ENCODE results near the gene NUF2.
"Not testable (repeated sequence)": the region's sequence is repeated elsewhere in the genome, so short reads cannot be mapped to it uniquely, and the experiment has no call there.

NUF2 gene

GRCh38 chr1:163291461-163291860 is 30.3 kb upstream of the NUF2 start:
- no peak overlapping the region for H3K27ac ChIP-seq
- CTCF ChIA-PET, result no interaction called here
- POLR2A ChIA-PET (ENCODE audit: low non-redundant PET), result no interaction called here
- TF ChIP-seq CTCF (conservative IDR thresholded peaks at IDR 0.05; ENCODE audit: low read depth), result no peak
- DNase-seq (ENCODE audit: low spot score), result no peak

- H3K27ac ChIP-seq; DNase-seq (ENCODE audit: low spot score); CTCF ChIA-PET; POLR2A ChIA-PET (ENCODE audit: low non-redundant PET): not testable (repeated sequence)
Measured at GRCh38 chr1:163292153-163292552, 29.6 kb upstream of the NUF2 start.

- DNase-seq (ENCODE audit: low spot score); H3K27ac ChIP-seq; POLR2A ChIA-PET (ENCODE audit: low non-redundant PET): not testable (repeated sequence)
- CTCF ChIA-PET, result interaction anchor here (0.6 kb wide), 1 partner anchor 91 kb away, joined by 3 read pairs; the partner anchor contains the start of gene RGS5
Measured at GRCh38 chr1:163293497-163293896, 28.3 kb upstream of the NUF2 start.

GRCh38 chr1:163295949-163296348 is 25.8 kb upstream of the NUF2 start:
- ChIA-PET CTCF (no interaction called here), POLR2A (ENCODE audit: low non-redundant PET) (no interaction called here)
- TF ChIP-seq CTCF (conservative IDR thresholded peaks at IDR 0.05; ENCODE audit: low read depth), result no peak
- no peak overlapping the region for H3K27ac ChIP-seq
- DNase-seq (ENCODE audit: low spot score), result no peak

GRCh38 chr1:163296504-163297263 is 25.1 kb upstream of the NUF2 start:
- no peak for DNase-seq (ENCODE audit: low spot score)
- H3K27ac ChIP-seq, result no peak overlapping the region
- TF ChIP-seq CTCF (conservative IDR thresholded peaks at IDR 0.05; ENCODE audit: low read depth), result no peak
- ChIA-PET CTCF (no interaction called here), POLR2A (ENCODE audit: low non-redundant PET) (no interaction called here)

GRCh38 chr1:163298365-163298764 is 23.4 kb upstream of the NUF2 start:
- ChIA-PET CTCF (no interaction called here), POLR2A (ENCODE audit: low non-redundant PET) (no interaction called here)
- no peak for TF ChIP-seq CTCF (conservative IDR thresholded peaks at IDR 0.05; ENCODE audit: low read depth)
- no peak for DNase-seq (ENCODE audit: low spot score)
- no peak overlapping the region for H3K27ac ChIP-seq

GRCh38 chr1:163300568-163300967 is 21.2 kb upstream of the NUF2 start:
- TF ChIP-seq CTCF (conservative IDR thresholded peaks at IDR 0.05; ENCODE audit: low read depth), result no peak
- no peak for DNase-seq (ENCODE audit: low spot score)
- POLR2A ChIA-PET (ENCODE audit: low non-redundant PET), result no interaction called here
- CTCF ChIA-PET, result interaction anchor here (0.5 kb wide), 1 partner anchor 232 kb away, joined by 3 read pairs; no protein-coding TSS in a partner anchor
- H3K27ac ChIP-seq, result no peak overlapping the region

GRCh38 chr1:163303561-163303960 is 18.2 kb upstream of the NUF2 start:
- CTCF ChIA-PET, result no interaction called here
- POLR2A ChIA-PET (ENCODE audit: low non-redundant PET), result no interaction called here
- no peak for TF ChIP-seq CTCF (conservative IDR thresholded peaks at IDR 0.05; ENCODE audit: low read depth)
- no peak overlapping the region for H3K27ac ChIP-seq
- DNase-seq (ENCODE audit: low spot score), result no peak
